Gastroesophageal sphincter (tissue), 4 donors: ENCODE results near the gene RXRB. TPM values are rescaled to one million over a fixed set of nuclear protein-coding genes. Genes with fewer than 3 reads are reported as not detected.

Experiments used
- ATAC-seq: fragments of 150-250 bp; one replicate; pipeline ENCODE4 v1.9.1; 2016; ENCODE audit warnings: mild to moderate bottlenecking, moderate library complexity
- H3K27ac ChIP-seq, 4 donors: fragments of 200-600 bp; sonication (generic) in 3 of 4; 1 replicate in 3 of 4; 2 replicates in 1 of 4; pipeline ENCODE4 v1.5.1; 2016 to 2019
- H3K27me3 ChIP-seq: fragments of 200-600 bp; sonication (generic); one replicate; pipeline ENCODE4 v1.5.1; 2019
- H3K36me3 ChIP-seq, 2 donors: fragments of 200-600 bp; sonication (generic); one replicate each; pipeline ENCODE4 v1.5.1; 2019; ENCODE audit warnings: control low read depth in 1 of 2
- H3K4me1 ChIP-seq, 3 donors: fragments of 200-600 bp; sonication (generic); 1 replicate in 2 of 3; 2 replicates in 1 of 3; pipeline ENCODE4 v1.5.1; 2016 to 2019; ENCODE audit warnings: control low read depth in 2 of 3
- H3K4me3 ChIP-seq, 2 donors: fragments of 200-600 bp; sonication (generic); one replicate each; pipeline ENCODE4 v1.5.1; 2019; ENCODE audit warnings: mild to moderate bottlenecking in 1 of 2, moderate library complexity in 1 of 2
- H3K9me3 ChIP-seq, 3 donors: fragments of 200-600 bp; sonication (generic); one replicate each; pipeline ENCODE4 v1.5.1; 2017 to 2019; ENCODE audit warnings: control low read depth in 2 of 3
- CTCF ChIP-seq, 4 experiments: fragments of 200-600 bp in 2 of 4; fragments of 450-650 bp in 2 of 4; sonication (generic) in 1 of 4; IDR thresholded peaks; one replicate each; pipeline ENCODE4 v1.5.1; 2017 to 2019; ENCODE audit warnings: antibody characterized with exemption in 4 of 4, mild to moderate bottlenecking in 2 of 4, moderate library complexity in 2 of 4
- EP300 ChIP-seq: sonication (generic); formaldehyde crosslinking; IDR thresholded peaks from one replicate; pipeline ENCODE4 v1.6.1; 2017; ENCODE audit warnings: antibody characterized with exemption, mild to moderate bottlenecking
- POLR2A ChIP-seq, 2 donors: fragments of 450-650 bp; IDR thresholded peaks; one replicate each; pipeline ENCODE4 v1.6.1; 2017; ENCODE audit warnings: antibody characterized with exemption in 2 of 2, mild to moderate bottlenecking in 2 of 2, moderate library complexity in 1 of 2
- POLR2AphosphoS5 ChIP-seq: sonication (generic); formaldehyde crosslinking; IDR thresholded peaks from one replicate; pipeline ENCODE4 v1.6.1; 2017; ENCODE audit warnings: antibody characterized with exemption
- WGBS, 2 donors: methylation state at CpG; one replicate each; pipeline ENCODE4 v1.1.5; 2018; ENCODE audit warnings: low coverage in 1 of 2; 5-methylcytosine and 5-hydroxymethylcytosine counted together
- total RNA-seq, 4 donors: library from RNA; depleted of rRNA; stranded (reverse); fragments of >200 nt; gene quantifications; one replicate each; pipeline ENCODE4 v1.1.0, GENCODE V29; 2016

RXRB gene
- total RNA-seq, 4 donors from 2014 or later = 20.0 to 38.8 (median 28.9) TPM

DNA sequence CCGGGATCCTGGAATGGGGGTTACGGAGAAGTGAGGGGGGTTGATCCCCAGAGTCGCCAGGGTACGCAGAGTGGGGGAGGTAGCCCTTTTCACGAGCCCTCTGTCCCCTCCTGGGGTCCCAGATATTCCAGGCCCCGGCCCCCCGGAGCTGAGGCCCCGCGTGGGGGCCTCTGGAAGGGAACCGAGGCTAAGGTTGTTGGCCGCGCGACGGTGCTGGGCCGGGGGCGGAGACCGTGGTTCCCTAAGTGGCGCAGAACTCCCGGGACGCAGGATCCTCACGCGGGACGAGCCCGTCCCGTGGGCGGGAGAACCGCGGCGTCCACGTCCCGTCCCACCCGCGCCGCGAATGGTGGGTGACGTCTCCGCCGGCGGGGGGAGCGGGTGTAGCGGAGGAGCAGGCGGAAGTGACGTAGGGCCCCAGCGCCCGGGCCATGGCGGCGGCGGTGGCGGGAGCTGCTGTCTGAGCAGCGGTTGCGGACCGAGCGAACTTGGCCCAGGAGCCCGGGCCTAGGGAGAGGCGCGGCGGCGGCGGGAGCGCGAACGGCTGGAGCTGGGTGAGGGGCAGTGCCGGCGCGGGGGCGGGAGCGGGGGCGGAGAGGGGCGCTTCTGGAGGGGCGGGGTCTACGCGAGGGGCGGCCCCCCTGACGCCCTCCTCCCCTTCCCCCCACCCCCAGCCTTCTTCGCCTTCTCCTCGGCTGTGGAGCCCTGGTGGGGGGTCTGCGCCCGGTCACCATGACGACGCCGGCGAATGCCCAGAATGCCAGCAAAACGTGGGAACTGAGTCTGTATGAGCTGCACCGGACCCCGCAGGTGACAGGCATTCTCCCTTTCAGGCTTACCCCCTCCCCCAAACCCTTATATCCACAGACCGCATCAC, 7.9 kb upstream of the RXRB start, which contains the start of gene RING1:
Gene RING1 (plus strand): TSS at position 410 of the 877 bp plus-strand sequence. CDS start 323 bp downstream, at position 733.
- Histone ChIP-seq H3K9me3 (no peaks in the 10 kb centered on the region), H3K27ac (peak within 1 kb of the TSS; percentile 75 to 98 (median 96)), H3K36me3 (peaks cover 0 to 35% of the 10 kb centered on the region in 2 donors), H3K27me3 (no peaks in the 10 kb centered on the region), H3K4me3 (peak within 1 kb of the TSS; percentile 69 to 91), H3K4me1 (peaks cover 0 to 69% (median 22%) of the 10 kb centered on the region in 3 donors)
- TF ChIP-seq EP300 = no peak
- TF ChIP-seq POLR2A (IDR thresholded peaks at IDR 0.05) = peak; percentile 98 to 99
- peak in 2 of 4 experiments; percentile 20 to 26 for TF ChIP-seq CTCF (IDR thresholded peaks at IDR 0.05)
- TF ChIP-seq POLR2AphosphoS5 = peak; percentile 100
- peak; percentile 81 for ATAC-seq
- WGBS, 2 donors = 0 to 3% methylated on average over 3 to 6 of the region's 86 CpGs

GRCh38 chr6:33207552-33208090, 7.2 kb upstream of the RXRB start:
- WGBS, 2 donors = 0 to 2% methylated on average over 7 to 14 of the region's 29 CpGs
- H3K4me1 ChIP-seq = peaks cover 0 to 69% (median 18%) of the 10 kb centered on the region in 3 donors
- H3K27ac ChIP-seq = peak overlapping the region; percentile 75 to 98 (median 96)
- no peaks in the 10 kb centered on the region for H3K9me3 ChIP-seq
- TF ChIP-seq CTCF (IDR thresholded peaks at IDR 0.05) (no peak), POLR2A (IDR thresholded peaks at IDR 0.05) (no peak), EP300 (no peak), POLR2AphosphoS5 (no peak)
- peak; percentile 10 for ATAC-seq
- H3K27me3 ChIP-seq = no peaks in the 10 kb centered on the region
- peaks cover 0 to 42% of the 10 kb centered on the region in 2 donors for H3K36me3 ChIP-seq
- H3K4me3 ChIP-seq = peak overlapping the region; percentile 69 to 91

- Histone ChIP-seq H3K4me3 (peak overlapping the region; percentile 69 to 91), H3K9me3 (no peaks in the 10 kb centered on the region), H3K36me3 (peaks cover 0 to 45% of the 10 kb centered on the region in 2 donors), H3K27ac (peak overlapping the region in 3 of 4 donors; percentile 95 to 98 (median 96)), H3K27me3 (no peaks in the 10 kb centered on the region), H3K4me1 (peaks cover 2 to 69% (median 18%) of the 10 kb centered on the region in 3 donors)
- no peak for TF ChIP-seq CTCF (IDR thresholded peaks at IDR 0.05)
- no peak for TF ChIP-seq POLR2A (IDR thresholded peaks at IDR 0.05)
- no peak for TF ChIP-seq EP300
- TF ChIP-seq POLR2AphosphoS5 = no peak
- no peak for ATAC-seq
- 18% methylated on average over 7 to 14 of the region's 20 CpGs for WGBS, 2 donors
Observed at GRCh38 chr6:33206864-33207551, 6.5 kb upstream of the RXRB start.

DNA sequence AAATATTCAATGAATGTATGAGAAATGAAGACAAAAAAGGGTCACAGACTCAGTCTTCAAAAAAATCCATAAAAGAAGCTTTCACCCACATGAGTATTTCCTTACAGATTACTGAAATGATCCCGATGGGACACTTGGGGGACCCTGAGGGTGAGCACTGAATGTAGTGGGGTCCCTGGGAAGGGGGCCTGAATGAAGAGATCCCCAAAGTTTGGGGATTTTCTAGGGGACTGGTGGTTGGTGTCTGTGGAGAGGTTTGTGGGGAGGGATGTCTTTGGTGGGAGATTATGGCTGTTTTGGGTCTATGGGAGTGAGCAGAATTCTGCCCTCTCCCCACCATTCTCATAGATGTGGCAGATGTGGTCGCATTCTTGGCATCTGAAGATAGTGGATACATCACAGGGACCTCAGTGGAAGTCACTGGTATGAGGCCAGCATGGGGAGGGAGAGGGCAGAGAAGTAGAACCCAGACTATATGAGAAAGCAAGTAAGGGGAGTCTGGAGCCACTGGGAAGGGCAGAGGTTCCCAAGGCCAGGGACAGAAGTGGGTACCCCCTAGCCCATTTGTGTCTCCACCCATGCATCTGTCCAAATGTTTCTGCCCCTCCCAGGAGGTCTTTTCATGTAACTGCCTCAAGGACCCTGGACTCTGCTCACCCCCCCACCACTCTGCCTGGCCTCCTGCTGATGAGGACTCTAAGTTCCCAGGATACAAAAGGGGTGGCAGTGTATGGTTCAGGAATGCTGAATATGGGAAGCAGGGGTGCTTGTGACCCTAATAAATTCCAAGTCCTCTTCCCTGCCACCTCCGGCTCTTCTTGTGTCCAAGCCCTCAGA, 5.8 kb upstream of the RXRB start:
- Histone ChIP-seq H3K27me3 (no peaks in the 10 kb centered on the region), H3K4me1 (peaks cover 9 to 76% (median 26%) of the 10 kb centered on the region in 3 donors), H3K9me3 (no peaks in the 10 kb centered on the region), H3K27ac (no peak overlapping the region), H3K36me3 (peaks cover 0 to 41% of the 10 kb centered on the region in 2 donors), H3K4me3 (no peak overlapping the region)
- WGBS, 2 donors = 58 to 72% methylated on average over 3 of the region's 3 CpGs
- ATAC-seq = no peak
- TF ChIP-seq POLR2A (IDR thresholded peaks at IDR 0.05) (no peak), EP300 (no peak), POLR2AphosphoS5 (no peak), CTCF (IDR thresholded peaks at IDR 0.05) (no peak)
